ENCODE measurements around the gene SPATA24.
"Not testable (repeated sequence)": the region's sequence is repeated elsewhere in the genome, so short reads cannot be mapped to it uniquely, and the experiment has no call there.

Gene SPATA24

DNA sequence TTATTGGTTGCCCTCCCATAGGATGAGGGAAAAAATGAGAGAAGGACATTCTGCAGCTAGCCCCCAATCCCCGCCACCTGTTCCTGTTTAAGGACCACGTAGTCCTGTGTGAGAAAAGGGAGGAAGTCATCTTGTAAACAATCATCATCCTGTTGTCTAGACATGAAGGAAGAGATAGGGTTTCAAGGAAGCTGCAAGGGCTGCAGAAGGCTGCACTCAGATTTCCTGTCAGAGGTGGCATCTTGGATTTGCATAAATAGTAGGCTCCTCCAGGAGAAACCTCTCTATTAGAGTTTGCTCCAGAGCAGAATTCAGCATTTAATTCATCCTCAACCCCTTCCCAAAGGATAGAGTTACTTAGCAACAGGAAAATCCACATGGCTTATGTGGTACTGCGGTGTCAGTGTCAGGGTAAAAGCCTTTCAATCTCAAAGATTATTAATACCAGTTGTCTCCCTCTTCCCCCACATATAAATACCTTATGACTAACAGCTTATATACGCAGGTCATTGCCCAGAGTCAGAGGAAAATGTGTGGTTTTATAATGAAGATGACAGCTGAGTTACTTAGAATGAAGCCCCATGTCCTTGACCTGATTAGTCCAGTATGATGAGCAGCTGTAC is 40.1 kb upstream of the SPATA24 start:
- TF ChIP-seq, protein P1, sequence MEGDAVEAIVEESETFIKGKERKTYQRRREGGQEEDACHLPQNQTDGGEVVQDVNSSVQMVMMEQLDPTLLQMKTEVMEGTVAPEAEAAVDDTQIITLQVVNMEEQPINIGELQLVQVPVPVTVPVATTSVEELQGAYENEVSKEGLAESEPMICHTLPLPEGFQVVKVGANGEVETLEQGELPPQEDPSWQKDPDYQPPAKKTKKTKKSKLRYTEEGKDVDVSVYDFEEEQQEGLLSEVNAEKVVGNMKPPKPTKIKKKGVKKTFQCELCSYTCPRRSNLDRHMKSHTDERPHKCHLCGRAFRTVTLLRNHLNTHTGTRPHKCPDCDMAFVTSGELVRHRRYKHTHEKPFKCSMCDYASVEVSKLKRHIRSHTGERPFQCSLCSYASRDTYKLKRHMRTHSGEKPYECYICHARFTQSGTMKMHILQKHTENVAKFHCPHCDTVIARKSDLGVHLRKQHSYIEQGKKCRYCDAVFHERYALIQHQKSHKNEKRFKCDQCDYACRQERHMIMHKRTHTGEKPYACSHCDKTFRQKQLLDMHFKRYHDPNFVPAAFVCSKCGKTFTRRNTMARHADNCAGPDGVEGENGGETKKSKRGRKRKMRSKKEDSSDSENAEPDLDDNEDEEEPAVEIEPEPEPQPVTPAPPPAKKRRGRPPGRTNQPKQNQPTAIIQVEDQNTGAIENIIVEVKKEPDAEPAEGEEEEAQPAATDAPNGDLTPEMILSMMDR (IDR thresholded peaks at IDR 0.05; ENCODE audit: low read length, missing control alignments) = no peak
- peak; percentile 54 for DNase-seq (ENCODE audit: low read depth)

DNA sequence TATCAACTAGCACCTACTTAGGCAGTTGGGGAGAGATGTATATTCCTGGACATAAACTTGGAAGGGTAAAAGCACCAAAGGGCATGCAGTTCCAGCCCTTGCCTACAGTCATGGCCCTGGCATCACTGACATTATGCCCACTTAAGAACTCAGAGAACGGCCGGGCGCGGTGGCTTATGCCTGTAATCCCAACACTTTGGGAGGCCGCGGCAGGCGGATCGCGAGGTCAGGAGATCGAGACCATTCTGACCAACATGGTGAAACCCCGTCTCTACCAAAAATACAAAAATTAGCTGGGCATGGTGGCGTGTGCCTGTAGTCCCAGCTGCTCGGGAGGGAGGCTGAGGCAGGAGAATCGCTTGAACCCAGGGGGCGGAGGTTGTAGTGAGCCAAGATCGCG is 36.5 kb upstream of the SPATA24 start:
- not testable (repeated sequence) for H3K4me3 ChIP-seq (replicated peaks; ENCODE audit: low read depth, low read length); DNase-seq (ENCODE audit: low read depth)

More for the DNA sequence above, 40.1 kb upstream of the SPATA24 start:
- no peak overlapping the region for H3K4me3 ChIP-seq (replicated peaks; ENCODE audit: low read depth, low read length)

DNA sequence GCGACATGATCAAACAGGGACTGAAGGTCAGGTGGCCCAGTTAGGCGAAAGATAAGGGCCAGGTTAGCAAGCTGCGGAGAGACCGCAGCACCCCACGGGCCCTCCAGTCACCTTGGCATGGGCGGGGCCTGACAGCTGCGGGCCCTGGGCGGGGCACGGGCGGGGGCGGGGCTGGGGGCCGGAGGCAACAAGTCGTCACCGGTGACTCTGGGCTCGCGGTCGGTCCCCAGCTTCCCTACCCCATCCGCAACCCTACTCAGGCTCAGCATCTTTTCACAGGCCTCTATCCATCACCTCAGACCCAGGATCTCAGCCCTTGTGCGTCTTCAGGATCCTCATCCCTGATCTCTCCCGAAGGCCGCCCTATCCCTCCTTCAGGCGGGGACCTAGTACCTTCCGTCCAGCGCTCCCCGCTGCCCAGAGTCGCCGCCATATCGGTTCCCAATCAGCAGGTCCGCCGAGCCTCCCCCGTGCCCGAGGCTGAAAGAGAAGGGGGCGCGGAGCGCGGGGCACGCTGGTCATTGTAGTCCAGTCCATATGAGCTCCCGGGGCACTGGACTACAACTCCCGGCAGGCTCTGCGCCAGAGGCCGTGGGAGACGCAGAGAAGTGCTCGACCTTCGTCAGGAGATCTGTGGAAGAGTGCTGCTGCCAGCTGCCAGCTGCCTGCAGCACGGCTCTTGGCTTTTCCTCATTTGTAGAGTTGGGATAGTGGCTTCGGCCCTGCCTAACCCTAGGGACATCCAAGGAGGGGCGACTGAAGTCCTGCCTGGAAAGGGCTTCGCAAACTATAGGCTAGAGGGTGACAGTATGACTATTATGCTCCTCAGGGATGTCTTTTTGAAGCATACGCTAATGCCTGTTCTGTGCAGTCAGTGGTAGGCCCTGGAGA is 35.4 kb upstream of the SPATA24 start, which contains the start of gene DNAJC18:
TSS of gene DNAJC18 (minus strand) at position 513 of the 891 bp plus-strand sequence. CDS start at position 433, 80 bp downstream.
- TF ChIP-seq, protein P1 (IDR thresholded peaks at IDR 0.05; ENCODE audit: low read length, missing control alignments) = no peak
- DNase-seq (ENCODE audit: low read depth) = peak; percentile 93
- peak within 1 kb of the TSS; percentile 95 for H3K4me3 ChIP-seq (replicated peaks; ENCODE audit: low read depth, low read length)

DNA sequence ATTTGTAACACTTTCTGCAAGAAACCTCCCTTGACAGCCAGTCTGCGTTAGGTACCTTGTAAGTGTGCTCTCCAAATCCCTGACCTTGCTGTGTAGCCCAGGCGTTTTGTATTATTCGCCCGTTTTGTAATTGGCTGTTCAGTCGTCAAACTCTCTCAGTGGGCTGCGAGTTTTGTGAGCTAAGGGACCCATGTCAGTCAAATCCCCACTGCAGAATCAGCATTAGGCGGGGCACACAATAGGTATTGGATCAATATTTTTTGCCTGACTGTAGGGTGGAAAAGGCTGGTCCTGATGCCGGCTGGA is 34.8 kb upstream of the SPATA24 start:
- DNase-seq (ENCODE audit: low read depth) = no peak
- TF ChIP-seq, protein P1 (IDR thresholded peaks at IDR 0.05; ENCODE audit: low read length, missing control alignments) = no peak
- peak overlapping the region; percentile 95 for H3K4me3 ChIP-seq (replicated peaks; ENCODE audit: low read depth, low read length)

DNA sequence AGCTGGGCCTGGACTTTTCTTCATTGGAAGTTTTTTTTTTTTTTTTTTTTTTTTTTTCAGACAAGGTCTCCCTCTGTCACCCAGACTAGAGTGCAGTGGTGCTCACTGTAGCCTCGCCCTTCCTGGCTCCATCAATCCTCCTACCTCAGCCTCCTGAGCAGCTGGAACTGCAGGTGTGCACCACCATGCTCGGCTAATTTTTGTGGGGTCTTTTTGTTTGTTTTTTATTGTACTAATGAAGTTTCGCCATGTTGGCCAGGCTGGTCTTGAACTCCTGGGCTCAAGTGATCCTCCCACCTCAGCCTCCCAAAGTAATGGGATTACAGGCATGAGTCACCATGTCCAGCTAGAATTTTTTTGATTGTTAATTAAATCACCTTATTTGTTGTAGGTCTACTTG is 31.8 kb upstream of the SPATA24 start:
- TF ChIP-seq, protein P1 (IDR thresholded peaks at IDR 0.05; ENCODE audit: low read length, missing control alignments) = no peak
- no peak for DNase-seq (ENCODE audit: low read depth)
- no peak overlapping the region for H3K4me3 ChIP-seq (replicated peaks; ENCODE audit: low read depth, low read length)

DNA sequence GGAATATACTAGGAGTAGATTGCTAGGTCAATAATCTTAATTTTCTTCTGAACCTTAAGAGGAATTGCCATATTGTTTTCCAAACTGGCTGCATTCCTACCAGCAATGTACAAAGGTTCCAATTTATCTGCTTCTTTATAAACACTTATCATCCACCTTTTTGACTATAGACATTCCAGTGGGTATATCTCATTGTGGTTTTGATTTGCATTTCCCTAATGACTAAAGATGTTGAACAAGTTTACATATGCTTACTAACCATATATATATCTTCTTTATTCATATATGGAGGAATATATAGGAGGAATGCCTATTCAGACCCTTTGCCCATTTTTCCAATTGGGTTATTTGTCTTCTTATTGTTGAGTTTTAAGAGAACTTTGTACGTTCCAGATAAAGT is 27.8 kb upstream of the SPATA24 start:
- no peak for DNase-seq (ENCODE audit: low read depth)
- TF ChIP-seq, protein P1 (IDR thresholded peaks at IDR 0.05; ENCODE audit: low read length, missing control alignments) = no peak
- H3K4me3 ChIP-seq (replicated peaks; ENCODE audit: low read depth, low read length) = no peak overlapping the region

DNA sequence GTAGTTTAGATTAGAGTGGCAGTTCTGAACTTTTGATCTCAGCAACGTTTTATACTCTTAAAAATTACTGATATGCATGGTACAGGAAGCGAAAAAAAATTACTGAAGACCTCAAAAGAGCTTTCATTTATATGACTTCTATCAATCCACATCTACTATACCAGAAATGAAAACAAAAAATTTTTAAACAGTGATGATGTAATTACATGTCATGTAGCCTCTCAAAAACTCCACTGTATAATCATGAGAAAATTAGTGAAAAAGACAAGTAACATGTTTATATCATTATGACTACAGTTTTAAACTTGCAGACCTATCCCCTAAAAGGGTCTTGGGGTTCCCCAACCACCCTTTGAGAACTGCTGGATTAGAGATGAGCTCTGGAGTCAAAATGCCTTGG is 26.1 kb upstream of the SPATA24 start:
- H3K4me3 ChIP-seq (replicated peaks; ENCODE audit: low read depth, low read length) = no peak overlapping the region
- no peak for DNase-seq (ENCODE audit: low read depth)
- TF ChIP-seq, protein P1 (IDR thresholded peaks at IDR 0.05; ENCODE audit: low read length, missing control alignments) = no peak
